NCI-H2171 treated with DMSO at 0.1 percent for 48 hours (cell line): ENCODE measurements around the gene PRELID3B.
"Not testable (repeated sequence)": the region's sequence is repeated elsewhere in the genome, so short reads cannot be mapped to it uniquely, and the experiment has no call there.

Experiments
- DNase-seq: peaks from one replicate; lab custom pipeline; 2025; lab: John Stamatoyannopoulos, UW

Gene PRELID3B

GRCh38 chr20:59026904-59027740 lies 15.5 kb downstream of the PRELID3B start:
- no peak for DNase-seq

- no peak for DNase-seq
Measured at GRCh38 chr20:59025511-59025910, 17.1 kb downstream of the PRELID3B start.

GRCh38 chr20:59025086-59025485 lies 17.5 kb downstream of the PRELID3B start:
- no peak for DNase-seq

- DNase-seq = no peak
Measured at GRCh38 chr20:59024111-59024530, 18.5 kb downstream of the PRELID3B start.

GRCh38 chr20:59023616-59024015 lies 19.0 kb downstream of the PRELID3B start:
- no peak for DNase-seq

- no peak for DNase-seq
Measured at GRCh38 chr20:59022754-59023153, 19.8 kb downstream of the PRELID3B start.

GRCh38 chr20:59020938-59021551 lies 21.5 kb downstream of the PRELID3B start:
- no peak for DNase-seq

- DNase-seq = no peak
Measured at GRCh38 chr20:59019217-59019616, 23.4 kb downstream of the PRELID3B start, which contains the start of gene TUBB1. TUBB1 (plus strand) TSS chr20:59019429; CDS start chr20:59019523, 94 bp downstream.

GRCh38 chr20:59018817-59019216 lies 23.8 kb downstream of the PRELID3B start:
- DNase-seq = no peak

GRCh38 chr20:59017493-59018231 lies 24.9 kb downstream of the PRELID3B start:
- DNase-seq = no peak

- DNase-seq = no peak
Measured at GRCh38 chr20:59016795-59017492, 25.6 kb downstream of the PRELID3B start.

GRCh38 chr20:59015812-59016711 lies 26.5 kb downstream of the PRELID3B start:
- DNase-seq = no peak

- DNase-seq = no peak
Measured at GRCh38 chr20:59015411-59015810, 27.2 kb downstream of the PRELID3B start.

- no peak for DNase-seq
Measured at GRCh38 chr20:59014680-59015389, 27.8 kb downstream of the PRELID3B start.

GRCh38 chr20:59013959-59014608 lies 28.5 kb downstream of the PRELID3B start:
- no peak for DNase-seq

- DNase-seq = no peak
Measured at GRCh38 chr20:59013031-59013951, 29.3 kb downstream of the PRELID3B start.

GRCh38 chr20:59011874-59012157 lies 30.8 kb downstream of the PRELID3B start:
- not testable (repeated sequence) for DNase-seq

GRCh38 chr20:59010995-59011873 lies 31.4 kb downstream of the PRELID3B start:
- DNase-seq = no peak
